K562 (cell line): ENCODE results near the gene ITGAL.

ENCODE experiments used
- CREB3 ChIP-seq: fragments of 450-650 bp; conservative IDR thresholded peaks from 2 replicates; pipeline ENCODE4 v1.6.1; 2016; ENCODE audit warnings: missing genetic modification characterization, low read depth, mild to moderate bottlenecking, missing compliant biosample characterization, moderate library complexity
- EGR1 ChIP-seq: fragments of 450-650 bp; conservative IDR thresholded peaks from 2 replicates; pipeline ENCODE4 v1.6.1; 2017; ENCODE audit warnings: mild to moderate bottlenecking
- EP300 ChIP-seq: IDR thresholded peaks from 2 replicates; pipeline ENCODE4 v1.6.1; 2012; ENCODE audit warnings: low read length, improper control_type of control experiment
- GATAD2A ChIP-seq: fragments of 450-650 bp; IDR thresholded peaks from 2 replicates; pipeline ENCODE4 v1.6.1; 2017
- HDAC2 ChIP-seq: fragments of 450-650 bp; IDR thresholded peaks from 2 replicates; pipeline ENCODE4 v1.6.1; 2016; ENCODE audit warnings: mild to moderate bottlenecking
- KLF16 ChIP-seq: IDR thresholded peaks from 2 replicates; pipeline ENCODE4 v1.6.1; 2016; ENCODE audit warnings: antibody characterized with exemption
- MCM7 ChIP-seq, 2 experiments: fragments of 450-650 bp; IDR thresholded peaks; 2 replicates each; pipeline ENCODE4 v1.6.1; 2016 to 2018
- PHF21A ChIP-seq: fragments of 450-650 bp; IDR thresholded peaks from 2 replicates; pipeline ENCODE4 v1.6.1; 2017; ENCODE audit warnings: low read depth, borderline replicate concordance
- PKNOX1 ChIP-seq: fragments of 450-650 bp; IDR thresholded peaks from 2 replicates; pipeline ENCODE4 v1.6.1; 2016
- ZNF274 ChIP-seq: IDR thresholded peaks from 2 replicates; pipeline ENCODE4 v1.6.1; 2011; ENCODE audit warnings: low read depth, mild to moderate bottlenecking, low read length, moderate library complexity, borderline replicate concordance
- ZZZ3 ChIP-seq: fragments of 450-650 bp; IDR thresholded peaks from 2 replicates; pipeline ENCODE4 v1.6.1; 2016; ENCODE audit warnings: antibody characterized with exemption, mild to moderate bottlenecking, moderate library complexity

DNA sequence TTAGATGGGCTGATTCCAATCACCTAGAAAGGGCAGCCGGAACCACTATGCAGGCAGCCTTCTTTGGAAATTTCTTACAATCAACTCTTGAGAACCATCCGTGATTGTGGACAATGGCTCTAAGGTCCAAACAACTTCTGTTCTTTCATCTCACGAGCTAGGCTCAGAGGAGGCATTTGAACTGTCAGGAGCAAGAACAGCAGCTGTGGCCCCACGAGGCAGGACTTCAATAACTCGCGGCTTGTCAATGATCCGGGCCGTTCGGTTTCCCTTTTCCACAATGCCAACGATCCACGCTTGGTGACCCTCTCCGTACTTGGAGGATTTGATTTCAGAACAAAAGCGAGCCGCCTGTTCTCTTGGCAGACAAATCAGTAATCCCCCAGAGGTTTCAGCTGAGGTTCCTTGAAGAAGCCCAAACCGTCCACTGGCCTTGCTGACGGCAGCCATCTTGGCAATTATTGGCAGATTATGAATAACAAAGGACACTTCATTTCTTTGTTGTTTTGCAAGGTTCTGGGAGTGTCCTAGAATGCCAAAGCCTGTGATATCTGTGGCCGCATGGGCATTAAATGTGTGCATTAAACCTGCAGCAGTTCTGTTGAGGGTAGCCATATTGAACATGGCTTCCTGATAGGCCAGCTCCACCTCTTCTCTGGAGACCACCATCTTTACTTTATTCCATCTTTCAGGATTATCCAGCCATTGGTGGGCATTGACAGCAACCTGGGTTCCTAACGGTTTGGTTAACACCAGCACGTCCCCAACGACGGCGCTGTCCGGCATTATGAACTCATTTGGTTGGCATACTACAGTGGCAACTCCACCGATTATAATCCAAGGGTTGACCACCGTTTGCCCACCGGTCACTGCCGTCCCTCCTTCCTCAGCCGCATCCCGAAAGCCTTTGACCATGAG is 28.1 kb upstream of the ITGAL start:
- TF ChIP-seq EP300 = no peak
- TF ChIP-seq ZZZ3 = no peak
- no peak for TF ChIP-seq EGR1
- no peak for TF ChIP-seq PKNOX1
- no peak for TF ChIP-seq GATAD2A
- no peak for TF ChIP-seq ZNF274
- TF ChIP-seq PHF21A = no peak
- TF ChIP-seq CREB3 (tag) = no peak; the same call in 1 of the 2 replicates
- no peak for TF ChIP-seq HDAC2
- no peak for TF ChIP-seq MCM7 (IDR thresholded peaks at IDR 0.05)
- TF ChIP-seq KLF16 = no peak
